Measurements from ENCODE around the gene APOL3.
A peak's percentile ranks its signal among the peaks of the same experiment; 100 is the strongest.
"Not testable (repeated sequence)": the region's sequence is repeated elsewhere in the genome, so short reads cannot be mapped to it uniquely, and the experiment has no call there.

APOL3 gene

DNA sequence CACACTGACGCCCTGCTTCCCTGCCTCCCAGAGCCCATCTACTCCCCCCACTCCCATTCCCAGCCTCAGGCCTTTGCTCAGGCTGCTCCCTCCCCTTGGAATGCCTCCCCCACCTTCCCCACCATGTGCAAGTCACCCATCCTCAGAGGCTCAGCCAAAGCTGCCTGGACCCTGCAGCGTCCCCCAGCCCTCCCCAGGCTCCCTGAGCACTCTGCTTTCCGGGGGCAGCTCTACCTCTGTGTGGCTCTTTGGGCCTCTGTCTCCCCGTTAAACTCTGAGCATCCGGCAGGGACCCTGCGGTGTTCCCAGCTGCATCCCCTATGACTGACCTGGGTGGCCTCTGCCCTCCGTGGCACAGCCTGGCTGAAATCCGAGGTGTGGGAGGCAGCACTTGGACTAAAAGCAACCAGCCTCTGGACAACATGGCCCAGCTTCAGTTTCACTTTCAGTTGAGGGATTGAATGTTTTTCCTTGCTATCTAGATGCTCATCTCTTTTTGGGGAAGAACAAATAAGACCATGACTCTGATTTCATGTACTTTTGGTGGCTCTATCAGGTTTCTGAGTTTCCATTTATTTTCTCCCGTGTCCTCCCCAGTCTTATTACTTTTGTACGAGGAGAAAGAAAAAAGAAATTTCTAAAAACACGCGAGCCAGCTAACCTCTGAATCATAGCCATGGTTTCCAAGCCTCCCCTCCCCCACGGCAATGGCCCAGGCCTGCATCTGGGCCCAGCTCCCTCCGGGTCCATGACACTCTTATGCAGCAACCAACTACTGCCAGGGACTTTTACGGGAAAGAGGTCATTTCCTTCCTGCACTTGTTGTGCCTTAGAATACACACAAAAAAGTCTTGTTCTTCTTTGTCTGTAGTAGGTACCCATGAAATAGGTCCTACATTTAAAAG lies 3.8 kb downstream of the APOL3 start:
- DNase-seq (ENCODE audit: low spot score), result peak; percentile 87

DNA sequence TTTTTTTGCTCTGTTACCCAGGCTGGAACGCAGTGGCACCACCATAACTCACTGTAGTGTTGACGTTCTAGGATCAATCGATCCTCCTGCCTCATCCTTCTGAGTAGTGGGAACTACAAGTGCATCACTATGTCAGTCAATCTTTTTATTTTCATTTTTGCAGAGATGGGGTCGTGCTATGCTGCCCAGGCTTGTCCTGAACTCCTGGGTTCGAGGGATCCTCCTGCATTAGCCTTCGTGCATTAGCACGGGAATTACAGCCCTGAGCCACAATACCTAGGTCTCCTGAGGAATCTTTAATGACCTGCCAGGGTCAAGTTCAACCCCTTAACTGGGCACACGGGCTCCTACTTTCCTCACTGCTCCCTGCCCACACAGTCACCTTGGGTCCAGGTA lies 4.4 kb downstream of the APOL3 start:
- no peak for DNase-seq (ENCODE audit: low spot score)

DNA sequence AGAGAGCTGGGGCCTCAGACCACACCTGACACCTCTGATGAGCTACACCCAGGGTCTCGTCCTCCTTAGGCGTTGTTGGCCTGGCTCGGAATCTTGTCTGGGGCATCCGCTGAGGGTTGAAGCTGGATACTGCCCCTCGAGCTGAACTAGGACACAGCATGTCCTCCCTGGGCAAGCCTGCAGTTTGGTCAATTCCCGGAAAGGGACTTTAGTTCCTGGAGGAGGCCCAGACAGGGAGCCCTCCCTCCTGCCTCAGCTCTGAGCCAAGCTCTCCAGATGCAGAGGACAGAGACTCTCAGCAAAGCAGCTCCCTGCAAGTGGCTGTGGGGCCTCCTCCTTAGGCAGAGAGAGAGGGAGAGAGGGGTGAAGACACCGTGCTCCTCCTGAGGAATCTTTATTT lies 4.9 kb downstream of the APOL3 start:
- DNase-seq (ENCODE audit: low spot score), result peak; percentile 63

DNA sequence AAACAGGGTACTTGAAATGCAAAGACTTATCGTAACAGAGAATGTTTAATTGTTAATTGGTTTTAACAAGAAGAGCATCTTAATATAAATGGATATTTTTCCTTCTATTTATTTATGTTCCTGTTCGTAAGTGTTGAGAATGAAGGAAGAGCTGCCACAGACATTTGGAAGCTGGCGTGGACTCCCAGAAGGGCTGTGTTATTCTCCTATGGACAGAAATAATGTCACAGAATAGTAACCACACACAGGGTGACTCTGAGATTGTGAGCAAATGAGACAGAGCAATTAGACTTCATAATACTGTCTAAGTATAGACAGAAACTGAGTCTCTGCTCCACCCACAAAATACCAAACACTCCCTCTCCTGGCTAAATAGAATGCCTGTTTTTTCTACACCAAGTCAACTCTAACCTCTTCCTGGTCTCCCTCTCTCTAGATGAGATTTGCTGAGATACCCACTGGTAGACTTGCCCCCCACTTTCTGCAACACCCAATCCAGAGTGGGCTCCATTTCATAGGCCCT lies 6.1 kb downstream of the APOL3 start:
- no peak for DNase-seq (ENCODE audit: low spot score)

DNA sequence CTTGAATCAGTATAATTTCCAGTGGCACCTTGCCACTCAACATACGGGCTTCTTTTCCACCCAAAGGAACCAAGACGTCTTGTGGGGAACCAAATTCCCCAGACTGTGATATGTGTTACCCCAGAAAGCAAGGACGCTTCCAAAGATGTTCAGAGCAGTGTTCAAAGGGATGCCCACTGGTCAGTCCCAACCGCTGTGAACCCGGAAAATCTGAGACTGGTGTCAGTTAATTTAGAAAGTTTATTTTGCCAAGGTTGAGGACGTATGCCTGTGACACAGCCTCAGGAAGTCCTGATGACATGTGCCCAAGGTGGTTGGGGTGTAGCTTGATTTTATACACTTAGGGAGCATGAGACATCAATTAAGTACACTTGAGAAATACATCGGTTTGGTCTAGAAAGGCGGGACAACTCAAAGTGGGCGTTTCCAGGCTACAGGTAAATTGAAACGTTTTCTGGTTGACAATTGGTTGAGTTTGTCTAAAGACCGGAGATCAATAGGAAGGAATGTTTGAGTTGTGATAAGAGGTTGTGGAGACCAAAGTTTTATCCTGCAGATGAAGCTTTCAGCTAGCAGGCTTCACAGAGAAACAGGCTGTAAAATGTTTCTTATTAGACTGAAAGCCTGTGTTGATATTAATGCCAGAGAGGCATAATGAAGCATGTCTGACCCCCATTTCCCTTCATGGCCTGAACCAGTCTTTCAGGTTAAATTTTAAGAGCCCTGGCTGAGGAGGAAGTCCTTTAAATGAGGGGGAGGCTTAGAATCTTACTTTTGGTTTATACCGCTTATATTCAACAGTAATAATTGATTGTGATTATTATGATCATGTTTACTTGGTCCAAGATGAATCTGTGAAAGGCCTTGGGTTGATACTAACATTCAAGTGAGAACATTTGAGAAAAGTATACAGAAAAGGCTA lies 6.8 kb downstream of the APOL3 start:
- DNase-seq (ENCODE audit: low spot score), result no peak

DNA sequence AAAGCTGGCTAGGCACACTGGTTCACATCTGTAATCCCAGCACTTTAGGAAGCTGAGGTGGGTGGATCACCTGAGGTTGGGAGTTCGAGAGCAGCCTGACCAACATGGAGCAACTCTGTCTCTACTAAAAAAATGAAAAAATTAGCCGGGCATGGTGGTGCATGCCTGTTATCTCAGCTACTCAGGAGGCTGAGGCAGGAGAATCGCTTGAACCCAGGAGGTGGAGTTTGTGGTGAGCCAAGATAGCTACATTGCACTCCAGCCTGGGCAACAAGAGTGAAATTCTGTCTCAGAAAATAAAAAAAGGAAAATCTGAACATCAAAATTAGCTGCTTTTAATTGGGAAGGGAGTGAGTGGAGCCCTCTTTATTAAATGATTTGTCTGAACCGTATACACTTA lies 7.7 kb downstream of the APOL3 start:
- DNase-seq (ENCODE audit: low spot score), result not testable (repeated sequence)

DNA sequence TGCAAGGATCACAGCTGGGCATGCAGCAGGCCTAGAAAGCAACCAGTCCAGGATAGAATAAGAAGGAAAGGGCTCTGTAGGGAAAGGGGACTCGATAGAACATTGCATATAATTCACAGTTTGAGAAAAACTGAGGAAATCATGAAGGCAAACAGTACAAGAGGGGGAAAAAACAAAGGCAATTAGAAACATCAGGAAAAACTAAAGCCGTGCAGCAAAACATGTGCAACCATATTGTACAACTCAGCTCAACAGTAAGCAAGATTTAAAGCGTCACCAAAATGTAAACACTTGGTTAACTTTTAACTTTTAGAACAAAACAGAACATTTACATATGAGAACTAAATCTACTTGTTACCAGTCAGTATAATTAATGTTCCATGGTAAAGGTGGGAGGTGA lies 8.5 kb downstream of the APOL3 start:
- no peak for DNase-seq (ENCODE audit: low spot score)

DNA sequence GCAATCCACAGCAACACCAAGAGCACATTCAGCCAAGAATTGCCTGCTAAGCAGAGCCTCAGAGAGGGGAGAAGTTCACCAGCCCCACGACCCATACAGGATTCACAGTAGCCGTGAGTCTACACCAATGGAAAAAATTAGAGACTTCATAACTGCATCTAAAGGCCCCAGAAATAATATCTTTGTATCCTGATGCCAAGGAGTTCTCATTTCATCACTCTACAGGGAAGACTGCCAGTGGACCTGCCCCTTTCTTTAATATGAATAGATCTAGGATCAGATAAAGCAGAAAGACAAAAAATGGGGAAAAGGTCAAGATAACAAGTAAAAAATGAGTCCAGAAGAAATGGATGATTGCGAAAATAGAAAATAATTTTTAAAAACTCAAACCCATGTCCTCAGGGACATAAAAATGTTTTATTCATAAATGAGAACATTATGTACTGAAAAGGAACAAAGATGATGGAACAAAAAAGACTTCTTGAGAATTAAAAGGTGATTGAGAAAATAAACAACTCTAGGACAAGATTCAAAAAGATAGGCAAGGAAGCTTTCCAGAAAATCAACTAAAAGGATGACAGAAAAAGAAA lies 9.5 kb downstream of the APOL3 start:
- DNase-seq (ENCODE audit: low spot score), result no peak

DNA sequence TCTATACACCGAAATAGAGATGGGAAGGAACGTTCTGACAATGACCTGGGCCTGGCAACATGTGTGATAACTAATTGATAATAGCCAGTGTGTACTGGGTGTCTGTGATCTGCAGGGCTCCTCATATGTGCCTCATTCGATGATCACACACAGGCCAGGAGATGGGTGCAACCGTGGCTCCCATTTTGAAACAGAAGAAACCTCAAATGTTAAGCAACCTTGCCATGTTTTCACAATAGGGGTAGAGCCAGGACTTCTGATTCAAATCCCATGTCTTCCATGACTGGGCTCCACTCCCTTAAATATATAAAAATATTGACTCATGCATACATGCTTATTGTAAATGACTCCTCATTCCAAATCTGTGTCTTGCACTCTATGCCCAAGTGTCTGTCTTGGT lies 11.1 kb downstream of the APOL3 start:
- no peak for DNase-seq (ENCODE audit: low spot score)

DNA sequence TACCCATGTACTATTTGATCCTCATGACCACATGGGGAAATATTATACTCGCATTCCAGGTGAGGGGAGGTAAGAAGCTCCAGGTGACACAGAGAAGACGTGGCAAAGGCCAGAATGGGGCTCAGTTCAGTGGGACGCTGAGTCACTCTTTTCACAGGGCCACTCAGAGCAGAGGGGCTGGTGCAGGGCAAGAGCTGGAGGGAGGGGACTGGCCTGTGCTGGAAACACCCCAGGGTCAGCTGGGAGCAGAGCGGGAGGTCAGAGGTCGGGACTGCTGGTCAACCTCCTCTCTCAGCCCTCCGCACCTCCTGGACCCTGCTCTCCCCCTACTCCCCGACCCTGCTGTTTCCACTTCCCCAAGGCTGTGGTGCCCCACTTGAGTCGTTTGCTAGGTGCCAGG lies 12.1 kb downstream of the APOL3 start:
- no peak for DNase-seq (ENCODE audit: low spot score)

DNA sequence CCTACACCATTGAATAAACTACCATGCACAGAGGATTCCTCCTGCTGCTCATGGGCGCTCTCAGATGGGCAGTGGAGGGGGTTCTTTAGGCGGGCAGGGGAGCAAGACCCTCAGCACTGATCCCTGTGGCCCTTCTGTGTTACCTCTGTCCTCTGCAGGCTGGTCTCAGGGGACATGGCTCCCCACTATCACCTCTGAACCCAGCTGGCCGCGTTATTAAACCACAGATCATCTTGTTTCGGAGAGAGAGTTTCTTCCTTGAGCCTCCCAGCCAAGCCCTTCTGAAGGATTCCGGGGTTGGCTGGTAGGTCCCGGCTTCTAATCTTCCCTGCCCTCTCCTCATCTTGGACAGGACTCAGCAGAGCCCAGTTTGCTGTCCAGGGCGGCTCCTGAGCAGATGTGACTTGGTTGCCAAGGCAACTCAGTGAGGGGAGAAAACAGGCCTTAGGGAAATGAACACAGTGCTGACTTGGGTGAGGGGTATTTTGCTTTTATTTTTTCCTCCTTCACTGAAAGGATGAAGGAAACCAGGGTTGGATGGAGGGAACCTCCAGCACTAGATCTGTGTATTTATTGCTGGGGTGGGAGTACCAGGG lies 13.3 kb downstream of the APOL3 start:
- no peak for DNase-seq (ENCODE audit: low spot score)

DNA sequence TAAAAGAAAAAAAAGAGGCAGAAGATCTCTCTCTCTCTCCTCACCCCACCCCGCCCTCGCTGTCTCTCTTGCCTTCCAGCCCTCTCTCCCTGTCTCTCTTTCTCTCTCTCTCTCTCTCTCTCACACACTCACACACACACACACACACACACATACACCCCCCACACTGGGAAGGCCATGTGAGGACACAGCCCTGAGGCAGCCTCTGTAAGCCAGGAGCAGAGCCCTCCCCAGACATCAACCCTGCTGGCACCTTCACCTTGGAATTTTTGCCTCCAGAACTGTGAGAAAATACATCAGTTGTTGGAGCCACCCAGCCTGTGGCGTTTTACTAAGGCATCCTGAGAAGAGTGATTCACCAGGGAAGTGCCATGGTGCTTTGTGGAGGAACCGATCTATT lies 14.7 kb downstream of the APOL3 start:
- DNase-seq (ENCODE audit: low spot score), result peak; percentile 32

DNA sequence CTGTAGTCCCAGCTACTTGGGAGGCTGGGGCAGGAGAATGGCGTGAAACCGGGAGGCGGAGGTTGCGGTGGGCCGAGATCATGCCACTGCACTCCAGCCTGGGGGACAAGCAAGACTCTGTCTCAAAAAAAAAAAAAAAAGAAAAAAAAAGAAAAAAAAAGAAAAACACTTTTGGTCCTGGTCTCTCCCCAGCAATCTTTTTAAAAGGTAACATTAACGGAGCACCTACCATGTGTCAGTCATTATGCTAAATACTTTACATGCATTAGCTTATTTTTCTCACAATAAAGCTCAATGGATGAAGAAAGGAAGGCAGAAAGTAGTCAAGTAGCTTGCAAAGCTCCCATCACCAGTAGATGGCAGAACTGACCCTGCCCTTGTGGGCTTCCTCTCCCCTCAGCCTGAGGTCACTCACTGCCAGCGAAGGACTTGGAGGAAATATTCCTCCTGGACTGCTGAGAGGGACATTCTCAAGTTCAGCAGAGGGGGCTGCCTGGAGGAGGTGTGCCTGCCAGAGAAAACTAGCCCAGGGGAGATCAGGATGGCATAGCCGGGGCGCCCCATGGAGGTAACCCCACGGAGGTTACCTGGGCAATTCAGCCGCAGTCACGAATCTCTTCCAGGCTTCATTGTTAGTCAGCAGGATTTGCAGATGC lies 15.5 kb downstream of the APOL3 start:
- peak; percentile 73 for DNase-seq (ENCODE audit: low spot score)

DNA sequence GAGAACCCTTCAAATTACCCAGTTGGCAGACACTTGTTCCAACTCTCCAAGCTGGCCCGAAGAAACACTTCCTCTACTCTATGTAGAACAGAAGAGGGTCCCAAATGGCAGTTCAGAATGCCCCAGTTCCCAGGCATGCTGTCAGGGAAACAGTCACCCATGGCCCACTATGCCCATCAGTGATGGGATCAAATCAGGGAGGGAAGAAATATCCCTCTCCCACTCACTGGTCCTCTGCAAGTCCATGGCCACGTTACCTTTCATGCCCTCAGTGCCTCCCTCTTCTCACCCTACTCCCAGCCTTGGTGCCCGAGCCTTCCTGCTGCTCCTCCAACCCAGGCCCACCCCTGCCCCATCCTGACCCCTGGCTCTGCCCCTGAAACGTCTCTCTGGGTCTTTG lies 16.6 kb downstream of the APOL3 start:
- no peak for DNase-seq (ENCODE audit: low spot score)

DNA sequence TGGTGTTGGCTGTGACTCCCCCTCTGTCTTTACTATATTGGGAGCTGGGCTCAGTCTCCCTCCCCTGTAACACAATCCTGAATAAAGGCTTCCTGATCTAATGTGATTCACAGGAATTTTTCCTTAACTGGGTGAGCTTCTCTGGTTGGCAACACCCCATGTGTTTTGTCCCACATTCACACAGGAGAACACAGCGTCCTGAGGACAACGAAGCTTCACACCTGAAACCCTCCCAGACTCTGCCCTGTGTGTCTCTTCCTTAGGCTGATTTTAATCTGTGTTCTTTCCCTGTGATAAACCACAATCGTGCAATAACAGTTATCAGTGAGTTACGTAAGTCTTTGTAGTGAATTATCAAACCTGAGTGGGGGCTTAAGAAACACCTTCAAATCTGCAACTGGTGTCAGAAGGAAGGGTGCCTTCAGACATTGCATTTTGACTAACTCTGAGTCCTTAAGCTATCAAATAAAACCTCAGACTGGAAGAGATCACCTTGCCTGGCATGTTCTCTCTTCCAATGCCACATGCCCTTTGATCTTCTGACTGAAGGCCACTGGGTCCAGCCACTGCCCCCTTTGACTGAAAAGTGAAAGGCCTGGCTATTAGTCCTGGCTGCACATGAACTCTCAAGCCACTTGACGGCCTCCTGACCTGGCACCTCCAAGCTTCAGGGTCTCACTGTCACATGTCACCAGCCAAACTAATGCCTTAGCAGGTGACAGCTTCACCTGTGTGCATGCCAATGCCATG lies 17.3 kb downstream of the APOL3 start:
- DNase-seq (ENCODE audit: low spot score), result no peak

DNA sequence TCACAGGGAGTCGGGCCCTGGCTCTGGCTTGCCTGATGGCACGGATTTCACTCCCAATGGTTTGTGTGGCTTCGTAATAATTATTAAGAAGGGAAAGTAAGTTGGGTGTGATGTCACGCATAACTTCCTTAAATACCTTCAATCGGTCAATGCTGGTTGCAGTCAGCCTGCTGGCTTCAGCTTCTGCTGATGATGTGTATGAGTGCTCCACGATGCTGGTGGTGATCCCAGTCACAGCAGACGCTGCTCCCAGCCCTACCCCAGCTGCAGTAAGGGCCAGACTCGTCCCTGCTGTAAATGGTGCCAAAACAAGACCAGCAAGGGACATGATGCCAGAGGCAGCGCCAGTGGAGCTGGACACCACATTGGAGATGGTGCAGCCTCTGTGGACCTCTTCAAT lies 19.1 kb downstream of the APOL3 start:
- DNase-seq (ENCODE audit: low spot score), result no peak

DNA sequence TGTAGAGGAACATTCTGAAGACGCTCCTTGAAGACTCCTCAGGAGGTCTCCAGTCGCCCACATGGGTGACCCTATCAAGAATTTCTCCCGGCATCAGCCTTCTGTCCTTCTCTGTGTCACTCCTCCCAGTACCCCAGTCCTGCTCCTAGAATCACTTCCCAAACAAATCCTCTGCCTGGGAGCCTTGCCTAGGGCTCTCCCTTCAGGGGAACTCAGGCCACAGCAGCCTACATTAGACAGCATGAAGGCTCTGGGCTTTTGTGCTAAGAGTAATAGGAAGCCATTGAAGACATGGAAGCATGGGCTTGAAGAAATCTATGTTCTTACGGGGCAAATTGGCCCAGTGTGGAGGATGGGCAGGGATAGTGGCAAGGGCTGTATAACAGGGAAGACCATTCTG lies 21.8 kb downstream of the APOL3 start:
- DNase-seq (ENCODE audit: low spot score), result not testable (repeated sequence)

DNA sequence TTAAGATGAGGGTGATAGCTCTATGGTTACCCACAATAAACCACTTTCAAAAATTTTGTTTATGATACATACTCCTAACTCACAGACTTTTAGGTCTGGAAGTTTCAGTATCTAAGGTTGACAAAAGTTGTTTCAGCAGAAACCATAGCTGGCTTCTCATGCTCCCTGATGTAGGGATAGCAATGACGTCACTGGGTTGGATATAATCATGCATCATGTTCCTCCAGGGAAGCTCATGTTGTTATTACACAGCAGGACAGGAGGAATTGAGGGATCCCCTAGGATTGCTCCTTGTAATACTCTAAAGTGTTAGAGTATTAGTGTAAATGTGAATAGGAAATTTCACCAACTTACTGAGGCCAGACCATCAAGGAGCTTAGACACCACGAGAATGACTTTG lies 23.6 kb downstream of the APOL3 start:
- no peak for DNase-seq (ENCODE audit: low spot score)

DNA sequence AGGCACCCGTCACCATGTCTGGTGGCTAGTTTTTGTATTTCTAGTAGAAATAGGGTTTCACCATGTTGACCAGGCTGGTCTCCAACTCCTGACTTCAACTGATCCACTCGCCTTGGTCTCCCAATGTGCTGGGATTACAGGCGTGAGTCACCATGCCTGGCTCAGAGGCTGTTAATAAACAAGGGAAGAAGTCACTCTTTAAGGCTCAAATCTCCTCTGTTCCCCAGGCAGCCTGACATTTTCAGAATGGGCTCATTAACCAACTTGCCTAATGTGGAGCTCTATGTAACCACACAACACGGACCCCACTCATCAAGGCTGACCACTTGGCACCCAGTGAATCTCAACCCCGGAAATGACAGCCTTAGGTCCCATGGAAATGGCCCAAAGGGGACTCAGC lies 24.1 kb downstream of the APOL3 start:
- DNase-seq (ENCODE audit: low spot score), result peak; percentile 59

DNA sequence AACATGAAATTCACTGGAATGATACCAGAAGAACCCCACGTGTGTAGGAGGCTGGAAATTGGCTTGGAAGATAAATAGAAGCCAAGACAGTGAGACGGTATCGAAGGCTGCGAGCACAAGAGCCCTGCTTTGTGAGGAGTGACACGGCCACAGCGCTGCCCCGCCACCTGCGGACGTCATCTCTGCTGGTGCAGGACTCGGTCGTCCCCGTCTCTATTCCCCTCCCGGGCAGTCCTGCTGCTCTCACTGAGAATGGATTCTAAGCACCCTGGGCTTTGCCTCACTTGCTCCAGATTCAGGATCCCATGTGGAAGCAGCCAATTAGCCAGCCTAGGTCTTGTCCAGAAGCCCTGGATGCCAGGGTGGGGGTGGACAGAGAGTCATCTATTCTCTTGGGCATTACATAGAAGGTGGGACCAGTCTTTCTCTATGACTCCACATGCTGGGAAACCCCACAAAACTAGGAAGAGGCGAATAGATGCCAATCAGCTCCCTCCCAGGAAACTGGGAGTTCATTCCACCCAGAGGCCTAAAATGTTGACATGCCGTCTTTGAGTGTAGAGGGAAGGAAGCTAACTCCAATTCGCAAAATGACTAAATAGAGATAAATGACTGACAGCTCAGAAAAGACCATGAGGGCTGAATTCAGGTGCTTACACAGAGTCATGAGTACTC lies 25.1 kb downstream of the APOL3 start:
- DNase-seq (ENCODE audit: low spot score), result no peak

Measured in AG20443 (cell line).